B cell (primary cell): Measurements from ENCODE around the gene RNU5B-1. TPM values are rescaled to one million over a fixed set of nuclear protein-coding genes. Genes with fewer than 3 reads are reported as not detected.

ENCODE experiments used
- ATAC-seq: fragments of 200-7000 bp; cut with Tn5 transposase; one replicate; pipeline ENCODE4 v1.10.0; 2021; ENCODE audit warnings: low read depth, mild to moderate bottlenecking, moderate number of reproducible peaks, moderate library complexity
- CTCF ChIA-PET: fragments of 350-600 bp; sonication (Branson Sonifier 250); formaldehyde crosslinking; loops from one replicate; lab custom pipeline; 2021; ENCODE audit warnings: antibody characterized with exemption, inconsistent platforms; lab: Charles Lee
- POLR2A ChIA-PET: fragments of 350-600 bp; sonication (Branson Sonifier 250); formaldehyde crosslinking; loops from one replicate; lab custom pipeline; 2021; ENCODE audit warnings: antibody characterized with exemption; lab: Charles Lee
- DNase-seq: peaks from one replicate; pipeline ENCODE4 v3.0.0; 2013
- H2AFZ ChIP-seq: 2 replicates; pipeline ENCODE4 v1.6.1; 2012; ENCODE audit warnings: mild to moderate bottlenecking, low read depth, low read length; ENCODE audit not compliant: insufficient read depth, poor library complexity, severe bottlenecking
- H3K27ac ChIP-seq, 2 donors: 1 replicate in 1 of 2; 2 replicates in 1 of 2; pipeline ENCODE4 v1.5.1; 2012 to 2013; ENCODE audit warnings: low read length in 2 of 2, mild to moderate bottlenecking in 2 of 2, moderate library complexity in 1 of 2
- H3K27me3 ChIP-seq, 4 experiments: fragments of 200-600 bp in 1 of 4; sonication (generic) in 1 of 4; replicated peaks in 1 of 4; 1 replicate in 2 of 4; 2 replicates in 2 of 4; pipeline versions ENCODE4 v1.6.1 to v1.7.0; 2013 to 2016; ENCODE audit warnings: low read length in 3 of 4, mild to moderate bottlenecking in 2 of 4, mixed read lengths in 1 of 4, moderate library complexity in 1 of 4; ENCODE audit not compliant: insufficient read depth in 4 of 4, control insufficient read depth in 3 of 4; ENCODE audit errors: control extremely low read depth in 1 of 4
- H3K36me3 ChIP-seq, 2 experiments: replicated peaks in 1 of 2; 1 replicate in 1 of 2; 2 replicates in 1 of 2; pipeline versions ENCODE4 v1.6.1 to v1.7.1; 2013; ENCODE audit warnings: low read length in 1 of 2; ENCODE audit not compliant: insufficient read depth in 2 of 2, control insufficient read depth in 1 of 2; ENCODE audit errors: control extremely low read depth in 1 of 2, extremely low read depth in 1 of 2
- H3K4me1 ChIP-seq, 2 donors: fragments of 200-600 bp in 1 of 2; sonication (generic) in 1 of 2; 1 replicate in 1 of 2; 2 replicates in 1 of 2; pipeline versions ENCODE4 v1.5.1 to v1.6.1; 2013 to 2017; ENCODE audit warnings: low read length in 2 of 2; ENCODE audit not compliant: control insufficient read depth in 2 of 2, insufficient read depth in 2 of 2
- H3K4me2 ChIP-seq: replicated peaks from 2 replicates; pipeline ENCODE3; 2012; ENCODE audit warnings: mild to moderate bottlenecking, low read depth, low read length; ENCODE audit not compliant: poor library complexity, severe bottlenecking
- H3K4me3 ChIP-seq, 5 experiments: fragments of 200-600 bp in 1 of 5; sonication (generic) in 1 of 5; 1 replicate in 3 of 5; 2 replicates in 2 of 5; pipeline versions ENCODE4 v1.5.1 to v1.7.0; 2011 to 2016; ENCODE audit warnings: low read length in 4 of 5, mild to moderate bottlenecking in 4 of 5, low read depth in 2 of 5, control low read depth in 1 of 5, moderate library complexity in 1 of 5; ENCODE audit not compliant: insufficient read depth in 1 of 5; ENCODE audit errors: control extremely low read depth in 1 of 5, extremely low read depth in 1 of 5
- H3K79me2 ChIP-seq: fragments of 200-600 bp; sonication (generic); one replicate; pipeline ENCODE4 v1.6.0; 2016; ENCODE audit warnings: low read length; ENCODE audit not compliant: control insufficient read depth, insufficient read depth
- H3K9ac ChIP-seq: fragments of 200-600 bp; sonication (generic); 2 replicates; pipeline ENCODE4 v1.6.1; 2017; ENCODE audit warnings: mild to moderate bottlenecking, low read length, moderate library complexity
- H3K9me3 ChIP-seq, 3 donors: one replicate each; pipeline versions ENCODE4 v1.6.1 to v1.7.1; 2013; ENCODE audit warnings: low read length in 2 of 3; ENCODE audit not compliant: control insufficient read depth in 2 of 3, insufficient read depth in 1 of 3; ENCODE audit errors: control extremely low read depth in 1 of 3
- H4K20me1 ChIP-seq: 2 replicates; pipeline ENCODE4 v1.6.0; 2012; ENCODE audit warnings: mild to moderate bottlenecking, low read length; ENCODE audit not compliant: insufficient read depth, control insufficient read depth, poor library complexity, severe bottlenecking
- H3K27ac Mint-ChIP-seq: one replicate; pipeline ENCODE4 v1.8.0; 2021; ENCODE audit warnings: mixed read lengths
- H3K27me3 Mint-ChIP-seq: one replicate; pipeline ENCODE4 v1.8.0; 2021; ENCODE audit warnings: mixed read lengths
- H3K4me1 Mint-ChIP-seq: one replicate; pipeline ENCODE4 v1.8.0; 2021; ENCODE audit warnings: mixed read lengths
- H3K4me3 Mint-ChIP-seq: one replicate; pipeline ENCODE4 v1.8.0; 2021; ENCODE audit warnings: mixed read lengths
- H3K9me3 Mint-ChIP-seq: one replicate; pipeline ENCODE4 v1.8.0; 2022; ENCODE audit warnings: mixed read lengths; ENCODE audit not compliant: insufficient read depth
- EZH2 ChIP-seq: IDR thresholded peaks from 2 replicates; pipeline ENCODE4 v1.6.1; 2012; ENCODE audit warnings: borderline replicate concordance, low read depth, mild to moderate bottlenecking, moderate library complexity, low read length; ENCODE audit not compliant: insufficient read depth, poor library complexity, severe bottlenecking
- WGBS: methylation state at CpG from one replicate; pipeline ENCODE4 v1.1.5; 2013; ENCODE audit warnings: missing lambda C conversion rate; ENCODE audit not compliant: insufficient coverage; 5-methylcytosine and 5-hydroxymethylcytosine counted together
- intact Hi-C: fragments of 100-400 bp; cut with micrococcal nuclease; formaldehyde crosslinking; loops from one replicate; pipeline ENCODE4 v1.10.0; 2022
- polyA plus RNA-seq: library from polyadenylated mRNA; depleted of rRNA; stranded (reverse); fragments of >200 nt; gene quantifications from 2 replicates; pipeline ENCODE4 v1.2.3, GENCODE V29; 2012
- total RNA-seq, 2 donors: library from RNA; stranded (reverse); fragments of 120-200 nt in 1 of 2; gene quantifications; 1 replicate in 1 of 2; 2 replicates in 1 of 2; pipeline versions ENCODE4 v1.2.3 to v1.2.4, GENCODE V29; 2013 to 2022
- TF ChIP-seq, protein P1 (sequence below): fragments of 200-600 bp; IDR thresholded peaks from one replicate; pipeline ENCODE4 v1.8.0; 2022; ENCODE audit warnings: antibody characterized with exemption, mild to moderate bottlenecking

RNU5B-1 gene
- total and polyA plus RNA-seq, 2 donors (not counting 1 experiment from before 2014, with no cell fraction given): 21.7 TPM; not detected in 1

DNA sequence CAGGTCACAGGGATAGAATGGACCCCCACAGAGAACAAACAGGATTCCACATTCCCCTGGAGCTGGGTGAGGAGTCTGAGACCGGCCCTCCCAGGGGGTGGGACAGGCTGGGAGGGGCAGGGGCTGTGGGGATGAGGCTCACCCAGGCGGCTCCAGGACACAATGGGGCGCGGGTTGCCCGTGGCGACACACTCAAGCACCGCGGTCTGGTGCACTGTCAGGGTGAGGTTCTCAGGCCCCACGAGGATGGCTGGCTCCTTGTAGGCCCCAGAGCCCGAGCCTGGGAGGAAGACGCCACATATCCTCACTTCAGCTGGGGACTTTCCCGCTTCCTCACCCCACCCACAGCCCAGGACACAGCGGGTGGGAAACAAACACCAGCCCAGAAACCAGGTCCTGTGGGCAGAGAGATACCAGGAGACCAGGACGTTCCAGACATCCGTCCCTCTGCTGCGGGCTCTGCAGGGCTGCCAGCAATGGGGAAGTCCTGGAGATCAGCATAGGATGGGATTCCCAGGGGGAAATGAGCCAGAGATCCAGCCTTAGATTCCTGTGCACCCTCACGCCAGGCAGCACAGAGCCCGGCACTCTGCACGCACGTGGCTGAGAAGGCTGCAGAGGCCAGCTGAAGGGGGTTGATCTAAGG is 30.2 kb downstream of the RNU5B-1 start:
- H3K27me3 Mint-ChIP-seq: peaks cover 24% of the 10 kb centered on the region
- peaks cover 14 to 22% of the 10 kb centered on the region in 2 donors for H3K4me1 ChIP-seq
- H3K79me2 ChIP-seq: no peaks in the 10 kb centered on the region
- no peaks in the 10 kb centered on the region for H3K9me3 ChIP-seq
- no peak overlapping the region for H2AFZ ChIP-seq
- ATAC-seq: no peak
- no peaks in the 10 kb centered on the region for H4K20me1 ChIP-seq
- peaks cover 0 to 15% (median 5%) of the 10 kb centered on the region in 4 experiments for H3K27me3 ChIP-seq
- CTCF ChIA-PET: no interaction called here
- no peak overlapping the region for H3K4me2 ChIP-seq
- POLR2A ChIA-PET: no interaction called here
- intact Hi-C loops: no loop called here
- H3K9me3 Mint-ChIP-seq: no peaks in the 10 kb centered on the region
- 77% methylated on average over 20 of the region's 20 CpGs for WGBS
- peaks cover 18% of the 10 kb centered on the region for H3K4me1 Mint-ChIP-seq
- H3K27ac Mint-ChIP-seq: no peak overlapping the region
- H3K9ac ChIP-seq: no peak overlapping the region
- no peak overlapping the region for H3K27ac ChIP-seq
- no peak overlapping the region for H3K4me3 Mint-ChIP-seq
- H3K36me3 ChIP-seq: no peaks in the 10 kb centered on the region
- no peak for DNase-seq
- H3K4me3 ChIP-seq: no peak overlapping the region
- TF ChIP-seq, protein P1, sequence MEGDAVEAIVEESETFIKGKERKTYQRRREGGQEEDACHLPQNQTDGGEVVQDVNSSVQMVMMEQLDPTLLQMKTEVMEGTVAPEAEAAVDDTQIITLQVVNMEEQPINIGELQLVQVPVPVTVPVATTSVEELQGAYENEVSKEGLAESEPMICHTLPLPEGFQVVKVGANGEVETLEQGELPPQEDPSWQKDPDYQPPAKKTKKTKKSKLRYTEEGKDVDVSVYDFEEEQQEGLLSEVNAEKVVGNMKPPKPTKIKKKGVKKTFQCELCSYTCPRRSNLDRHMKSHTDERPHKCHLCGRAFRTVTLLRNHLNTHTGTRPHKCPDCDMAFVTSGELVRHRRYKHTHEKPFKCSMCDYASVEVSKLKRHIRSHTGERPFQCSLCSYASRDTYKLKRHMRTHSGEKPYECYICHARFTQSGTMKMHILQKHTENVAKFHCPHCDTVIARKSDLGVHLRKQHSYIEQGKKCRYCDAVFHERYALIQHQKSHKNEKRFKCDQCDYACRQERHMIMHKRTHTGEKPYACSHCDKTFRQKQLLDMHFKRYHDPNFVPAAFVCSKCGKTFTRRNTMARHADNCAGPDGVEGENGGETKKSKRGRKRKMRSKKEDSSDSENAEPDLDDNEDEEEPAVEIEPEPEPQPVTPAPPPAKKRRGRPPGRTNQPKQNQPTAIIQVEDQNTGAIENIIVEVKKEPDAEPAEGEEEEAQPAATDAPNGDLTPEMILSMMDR: no peak
- TF ChIP-seq EZH2: no peak

DNA sequence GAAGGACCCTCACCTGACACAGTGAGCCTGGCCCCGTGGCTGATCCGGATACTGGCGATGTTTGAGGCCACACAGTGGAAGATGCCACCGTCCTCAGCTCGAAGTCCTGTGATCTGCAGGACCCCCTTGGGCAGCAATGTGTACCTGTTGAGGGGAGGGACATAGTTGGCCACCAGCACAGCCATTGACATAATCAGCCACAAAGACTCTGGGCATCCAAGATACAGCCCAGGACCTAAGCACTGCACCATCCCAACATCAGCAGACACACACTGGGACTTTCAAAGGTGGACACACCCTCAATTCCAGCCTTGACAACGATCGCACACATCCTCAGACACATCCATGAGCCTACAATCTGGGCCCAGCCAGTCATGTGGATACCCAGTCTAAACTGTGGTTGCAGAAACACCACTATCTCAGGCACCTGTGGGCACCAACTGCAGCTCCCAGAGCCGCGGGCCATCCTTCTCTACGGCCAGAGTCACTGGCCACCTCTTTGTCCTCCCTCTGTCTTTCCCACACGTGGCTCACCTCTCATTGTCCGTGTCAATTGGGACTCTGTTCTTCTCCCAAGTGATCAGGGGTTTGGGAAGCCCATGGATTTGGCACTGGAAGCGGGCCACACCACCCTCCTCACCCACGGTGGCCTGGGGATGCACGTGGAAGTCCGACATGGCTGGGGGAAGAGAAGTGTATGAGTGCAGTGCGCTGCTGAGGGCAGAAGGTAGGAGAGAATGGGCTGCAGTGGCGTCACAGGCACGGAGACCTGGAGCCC is 31.0 kb downstream of the RNU5B-1 start:
- ChIA-PET POLR2A (no interaction called here), CTCF (interaction anchor here (0.6 to 1.0 kb wide), 2 partner anchors 14 to 149 kb away, joined by 3 read pairs; no protein-coding TSS in a partner anchor)
- Histone ChIP-seq H2AFZ (no peak overlapping the region), H3K4me3 (no peak overlapping the region), H4K20me1 (no peaks in the 10 kb centered on the region), H3K4me2 (no peak overlapping the region), H3K4me1 (peaks cover 14 to 22% of the 10 kb centered on the region in 2 donors), H3K27me3 (peaks cover 0 to 21% (median 6%) of the 10 kb centered on the region in 4 experiments), H3K79me2 (no peaks in the 10 kb centered on the region), H3K9ac (no peak overlapping the region), H3K9me3 (no peaks in the 10 kb centered on the region), H3K27ac (no peak overlapping the region), H3K36me3 (no peaks in the 10 kb centered on the region)
- H3K4me3 Mint-ChIP-seq: no peak overlapping the region
- intact Hi-C loops: no loop called here
- no peaks in the 10 kb centered on the region for H3K9me3 Mint-ChIP-seq
- no peak for DNase-seq
- WGBS: 94% methylated on average over 11 of the region's 19 CpGs
- peak overlapping the region; percentile 37 for H3K27ac Mint-ChIP-seq
- no peak for ATAC-seq
- peaks cover 32% of the 10 kb centered on the region for H3K27me3 Mint-ChIP-seq
- H3K4me1 Mint-ChIP-seq: peaks cover 18% of the 10 kb centered on the region
- TF ChIP-seq, protein P1: no peak
- no peak for TF ChIP-seq EZH2
